Measurements from ENCODE around the gene ATAT1.

Gene ATAT1

DNA sequence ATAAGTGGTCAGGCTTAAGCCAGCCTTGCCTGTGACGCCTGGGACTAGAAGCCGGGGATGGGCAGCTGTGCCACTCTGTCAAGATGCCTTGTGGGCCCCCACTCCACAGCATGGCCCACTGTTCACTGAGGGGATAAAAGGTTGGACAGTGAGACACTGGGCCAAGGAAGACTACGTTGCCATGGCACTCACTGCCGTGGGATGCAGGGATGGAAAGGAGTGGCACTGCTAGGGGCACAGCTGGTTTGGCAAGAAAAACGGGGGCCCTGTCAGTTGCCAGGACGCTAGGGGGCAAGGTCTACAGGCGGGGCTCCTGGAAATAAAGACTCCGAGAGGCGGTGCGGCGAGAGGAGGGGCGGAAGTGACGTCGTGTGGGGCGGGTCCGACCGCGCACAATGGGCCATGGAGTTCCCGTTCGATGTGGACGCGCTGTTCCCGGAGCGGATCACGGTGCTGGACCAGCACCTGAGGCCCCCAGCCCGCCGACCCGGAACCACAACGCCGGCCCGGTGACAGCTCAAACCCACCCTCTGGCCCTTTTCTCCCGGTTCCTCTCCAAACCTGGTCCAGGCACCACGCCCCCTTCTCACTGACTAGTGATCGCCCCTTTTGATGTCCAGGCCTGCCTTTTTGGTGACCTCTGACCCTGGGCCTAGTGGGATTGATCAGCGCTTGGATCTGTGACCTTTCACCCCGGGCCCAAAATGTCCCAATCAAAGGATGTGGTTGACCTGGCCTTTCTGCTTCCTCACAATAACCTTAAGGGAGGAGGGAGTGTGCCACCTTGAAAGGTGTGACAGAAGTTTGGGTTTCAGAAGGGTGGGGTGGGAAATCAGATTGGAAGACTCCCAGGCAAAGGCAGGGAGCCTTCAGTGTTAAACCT is at the start of gene ATAT1:
Gene ATAT1 (plus strand): TSS at position 391 of the 883 bp plus-strand sequence.
- peak; percentile 92 for DNase-seq

DNA sequence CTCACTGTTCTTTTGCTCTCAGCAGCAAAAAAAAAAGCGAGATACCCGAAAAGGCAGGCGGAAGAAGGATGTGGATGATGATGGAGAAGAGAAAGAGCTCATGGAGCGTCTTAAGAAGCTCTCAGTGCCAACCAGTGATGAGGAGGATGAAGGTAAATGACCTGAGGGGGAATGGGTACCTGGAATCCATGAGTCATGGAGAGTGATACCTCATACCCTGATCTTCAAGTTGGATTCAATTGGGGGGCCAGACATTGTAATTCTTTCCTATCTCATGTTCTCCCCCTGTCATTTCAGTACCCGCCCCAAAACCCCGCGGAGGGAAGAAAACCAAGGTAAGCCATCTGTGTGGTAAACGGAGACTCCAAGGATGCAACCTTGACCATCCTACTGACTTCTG is 48.6 kb upstream of the ATAT1 start:
- no peak for DNase-seq

DNA sequence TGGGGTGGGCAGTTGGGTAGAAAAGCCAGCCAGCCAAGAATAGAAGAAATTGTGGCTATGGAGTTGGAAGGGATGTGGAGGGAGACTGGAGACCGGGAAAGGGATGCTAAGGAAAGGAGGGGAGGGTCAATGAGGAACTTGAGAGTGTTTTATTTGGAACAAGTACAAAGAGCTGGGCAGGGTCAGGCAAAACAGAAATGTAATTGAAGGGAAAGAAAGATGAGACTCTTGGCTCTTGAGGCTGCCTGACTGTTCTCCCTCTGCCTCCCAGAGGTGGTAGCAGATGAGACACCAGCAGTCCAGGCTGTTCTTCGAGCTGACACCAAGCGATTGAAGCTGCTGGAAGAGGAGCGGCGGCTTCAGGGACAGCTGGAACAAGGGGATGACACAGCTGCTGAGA is 42.8 kb upstream of the ATAT1 start:
- DNase-seq: no peak

DNA sequence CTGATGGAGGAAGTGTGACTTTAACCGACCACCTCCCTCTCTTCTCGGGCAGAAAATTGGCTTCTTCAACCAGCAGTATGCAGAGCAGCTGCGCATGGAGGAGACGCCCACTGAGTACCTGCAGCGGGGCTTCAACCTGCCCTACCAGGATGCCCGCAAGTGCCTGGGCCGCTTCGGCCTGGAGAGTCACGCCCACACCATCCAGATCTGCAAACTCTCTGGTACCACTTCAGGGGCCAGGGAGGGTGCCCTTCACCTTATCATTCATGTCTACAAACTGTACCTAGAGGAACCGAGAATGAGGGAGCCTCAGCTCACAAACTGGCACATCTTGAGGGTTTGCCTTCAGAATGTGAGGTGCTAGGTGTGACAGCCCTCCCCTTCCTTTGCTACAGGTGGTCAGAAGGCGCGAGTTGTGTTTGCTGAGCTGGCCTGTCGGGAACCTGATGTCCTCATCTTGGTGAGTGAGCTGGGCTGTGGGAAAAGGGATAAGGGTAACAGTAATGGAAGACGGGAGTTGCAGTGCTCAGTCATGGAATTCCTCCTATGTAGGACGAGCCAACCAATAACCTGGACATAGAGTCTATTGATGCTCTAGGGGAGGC is 36.8 kb upstream of the ATAT1 start:
- DNase-seq: no peak

DNA sequence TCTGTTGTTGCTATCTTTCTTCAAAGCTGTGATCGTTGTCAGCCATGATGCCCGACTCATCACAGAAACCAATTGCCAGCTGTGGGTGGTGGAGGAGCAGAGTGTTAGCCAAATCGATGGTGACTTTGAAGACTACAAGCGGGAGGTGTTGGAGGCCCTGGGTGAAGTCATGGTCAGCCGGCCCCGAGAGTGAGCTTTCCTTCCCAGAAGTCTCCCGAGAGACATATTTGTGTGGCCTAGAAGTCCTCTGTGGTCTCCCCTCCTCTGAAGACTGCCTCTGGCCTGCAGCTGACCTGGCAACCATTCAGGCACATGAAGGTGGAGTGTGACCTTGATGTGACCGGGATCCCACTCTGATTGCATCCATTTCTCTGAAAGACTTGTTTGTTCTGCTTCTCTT is 36.2 kb upstream of the ATAT1 start:
- no peak for DNase-seq

DNA sequence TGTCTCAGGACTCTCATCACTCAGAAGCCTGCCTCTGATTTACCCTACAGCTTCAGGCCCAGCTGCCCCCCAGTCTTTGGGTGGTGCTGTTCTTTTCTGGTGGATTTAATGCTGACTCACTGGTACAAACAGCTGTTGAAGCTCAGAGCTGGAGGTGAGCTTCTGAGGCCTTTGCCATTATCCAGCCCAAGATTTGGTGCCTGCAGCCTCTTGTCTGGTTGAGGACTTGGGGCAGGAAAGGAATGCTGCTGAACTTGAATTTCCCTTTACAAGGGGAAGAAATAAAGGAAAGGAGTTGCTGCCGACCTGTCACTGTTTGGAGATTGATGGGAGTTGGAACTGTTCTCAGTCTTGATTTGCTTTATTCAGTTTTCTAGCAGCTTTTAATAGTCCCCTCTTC is 35.7 kb upstream of the ATAT1 start:
- DNase-seq: no peak

DNA sequence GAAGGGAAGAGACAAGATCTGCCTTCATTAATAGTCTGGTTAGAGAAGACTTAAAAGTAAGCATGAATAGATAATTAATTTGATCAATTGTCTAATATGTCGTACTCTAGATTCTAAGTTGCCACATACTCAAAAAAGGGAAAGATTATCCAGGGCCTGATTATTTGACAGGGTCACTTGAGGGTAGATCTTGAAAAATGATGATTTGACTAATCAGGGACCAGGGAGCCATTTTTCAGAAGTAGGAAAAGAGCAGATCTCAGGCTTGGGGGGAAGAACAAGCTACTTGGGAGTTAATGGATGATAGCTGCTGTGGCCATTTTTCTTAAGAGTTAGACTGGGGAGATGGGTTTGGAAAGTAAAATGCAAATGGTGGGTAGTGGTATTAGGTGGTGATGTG is 34.4 kb upstream of the ATAT1 start:
- no peak for DNase-seq

DNA sequence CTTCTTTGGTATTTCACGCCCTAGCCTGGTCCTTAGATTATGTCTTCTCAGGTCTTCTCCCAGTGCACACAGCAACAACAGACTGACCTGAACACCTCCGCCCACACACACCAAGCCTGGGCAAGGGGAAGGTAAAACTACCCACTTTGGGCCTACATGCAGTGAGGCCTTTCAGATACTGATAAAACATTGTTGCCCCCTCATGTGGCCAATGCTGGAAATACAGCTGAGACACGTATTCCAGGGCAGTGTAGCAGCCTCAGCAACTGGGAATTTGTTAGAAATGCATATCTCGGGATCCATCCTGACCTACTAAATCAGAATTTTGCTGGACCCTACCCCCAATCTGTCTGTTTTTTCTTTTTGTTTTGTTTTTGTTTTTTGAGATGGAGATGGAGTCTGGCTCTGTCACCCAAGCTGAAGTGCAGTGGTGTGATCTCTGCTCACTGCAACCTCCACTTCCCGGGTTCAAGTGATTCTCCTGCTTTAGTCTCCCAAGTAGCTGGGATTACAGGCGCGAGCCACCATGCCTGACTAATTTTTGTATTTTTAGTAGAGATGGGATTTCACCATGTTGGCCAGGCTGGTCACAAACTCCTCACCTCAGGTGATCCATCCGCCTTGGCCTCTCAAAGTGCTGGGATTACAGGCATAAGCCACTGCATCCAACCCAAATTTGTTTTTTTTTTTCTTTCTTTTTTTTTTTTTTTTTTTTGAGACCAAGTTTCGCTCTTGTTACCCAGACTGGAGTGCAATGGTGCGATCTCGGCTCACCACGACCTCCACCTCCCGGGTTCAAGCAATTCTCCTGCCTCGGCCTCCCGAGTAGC is 29.1 kb upstream of the ATAT1 start:
- peak; percentile 84 for DNase-seq

DNA sequence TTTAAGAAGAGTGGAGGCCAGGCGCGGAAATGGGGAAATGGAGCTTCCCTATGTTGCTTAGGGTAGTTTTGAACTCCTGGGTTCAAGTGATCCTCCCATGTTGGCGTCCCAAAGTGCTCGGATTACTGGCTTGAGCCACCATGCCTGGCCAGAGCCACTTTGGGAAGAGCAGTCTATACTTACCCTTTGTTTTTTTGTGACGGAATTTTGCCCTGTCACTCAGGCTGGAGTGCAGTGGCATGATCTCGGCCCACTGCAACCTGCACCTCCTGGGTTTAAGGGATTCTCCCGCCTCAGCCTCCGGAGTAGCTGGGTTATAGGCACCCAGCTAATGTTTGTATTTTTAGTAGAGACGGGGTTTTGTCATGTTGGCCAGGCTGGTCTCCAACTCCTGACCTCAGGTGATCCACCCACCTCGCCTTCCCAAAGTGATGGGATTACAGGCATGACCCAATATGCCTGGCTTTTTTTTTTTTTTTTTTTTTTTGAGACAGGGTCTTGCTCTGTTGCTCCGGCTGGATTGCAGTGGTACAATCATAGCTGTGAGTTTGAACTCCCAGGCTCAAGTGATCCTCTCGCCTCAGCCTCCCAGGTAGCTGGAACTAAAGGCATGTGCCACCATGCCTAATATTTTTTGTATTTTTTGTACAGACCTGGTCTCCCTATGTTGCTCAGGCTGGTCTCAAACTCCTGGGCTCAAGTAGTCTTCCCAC is 27.6 kb upstream of the ATAT1 start:
- no peak for DNase-seq

DNA sequence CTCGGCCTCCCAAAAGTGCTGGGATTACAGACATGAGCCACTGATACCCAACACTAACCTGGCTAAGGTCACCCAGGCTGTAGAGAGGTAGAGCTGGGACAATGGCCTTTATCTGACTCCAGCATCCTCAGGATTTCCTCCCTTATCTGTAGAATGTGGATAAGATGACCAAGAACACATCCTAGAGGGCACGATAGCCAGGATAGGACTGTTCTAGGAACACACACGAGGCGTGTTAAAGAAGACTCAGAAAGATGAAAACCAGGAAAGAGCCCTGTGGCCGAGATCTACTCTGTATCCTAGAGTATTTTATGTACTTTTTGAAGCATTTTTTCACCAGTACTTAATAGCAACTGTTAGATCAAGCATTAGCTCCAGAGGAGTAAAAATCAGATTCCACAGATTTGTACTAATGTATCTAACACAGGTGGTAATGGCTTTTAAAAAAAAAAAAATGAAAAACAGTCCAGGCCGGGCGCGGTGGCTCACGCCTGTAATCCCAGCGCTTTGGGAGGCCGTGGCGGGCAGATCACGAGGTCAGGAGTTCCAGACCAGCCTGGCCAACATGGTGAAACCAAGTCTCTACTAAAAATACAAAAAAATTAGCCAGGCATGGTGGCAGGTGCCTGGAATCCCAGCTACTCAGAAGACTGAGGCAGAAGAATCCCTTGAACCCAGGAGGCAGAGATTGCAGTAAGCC is 26.9 kb upstream of the ATAT1 start:
- DNase-seq: no peak

DNA sequence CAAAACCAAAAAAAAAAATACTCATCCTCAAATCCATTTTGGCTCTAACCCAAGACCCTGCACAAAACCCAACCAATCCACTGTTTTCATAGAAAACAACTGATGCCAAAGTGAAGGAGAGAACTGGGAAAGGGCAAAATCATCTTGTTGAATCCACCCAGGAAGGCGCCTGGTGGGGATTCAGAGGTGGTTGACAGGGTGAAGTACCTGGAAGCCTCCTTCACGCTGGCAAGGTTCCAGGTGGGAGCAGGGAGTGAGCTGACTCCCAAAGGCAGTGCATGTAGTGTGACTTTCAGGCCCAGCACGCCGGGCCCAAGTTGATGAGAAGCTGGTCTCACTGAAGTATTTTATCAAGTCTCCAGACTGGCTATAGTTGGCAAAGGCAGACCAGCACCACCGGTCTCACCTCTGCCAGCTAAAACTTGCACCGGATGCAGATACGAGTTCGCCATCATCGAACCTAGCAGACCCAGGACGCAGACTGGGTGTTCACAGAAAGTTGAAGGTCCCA is 26.2 kb upstream of the ATAT1 start:
- no peak for DNase-seq

DNA sequence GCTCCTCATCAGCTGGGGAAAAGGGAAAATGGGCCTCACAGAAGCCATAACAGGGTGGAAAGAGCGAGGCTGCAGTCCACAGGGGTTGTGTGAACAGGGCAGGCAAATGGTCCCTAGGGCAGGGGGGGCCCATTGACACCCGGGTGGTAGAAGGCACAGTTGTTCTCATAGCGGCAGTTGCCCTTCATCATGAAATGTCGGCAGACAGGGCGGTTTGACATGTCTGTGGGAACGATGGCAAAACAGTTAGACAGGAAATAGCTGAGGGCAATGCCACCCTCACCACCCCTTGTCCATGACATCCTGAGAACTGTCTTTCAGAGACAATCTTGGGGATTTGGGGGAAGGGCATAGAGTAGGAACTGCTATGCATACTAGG is 25.2 kb upstream of the ATAT1 start:
- peak; percentile 39 for DNase-seq

DNA sequence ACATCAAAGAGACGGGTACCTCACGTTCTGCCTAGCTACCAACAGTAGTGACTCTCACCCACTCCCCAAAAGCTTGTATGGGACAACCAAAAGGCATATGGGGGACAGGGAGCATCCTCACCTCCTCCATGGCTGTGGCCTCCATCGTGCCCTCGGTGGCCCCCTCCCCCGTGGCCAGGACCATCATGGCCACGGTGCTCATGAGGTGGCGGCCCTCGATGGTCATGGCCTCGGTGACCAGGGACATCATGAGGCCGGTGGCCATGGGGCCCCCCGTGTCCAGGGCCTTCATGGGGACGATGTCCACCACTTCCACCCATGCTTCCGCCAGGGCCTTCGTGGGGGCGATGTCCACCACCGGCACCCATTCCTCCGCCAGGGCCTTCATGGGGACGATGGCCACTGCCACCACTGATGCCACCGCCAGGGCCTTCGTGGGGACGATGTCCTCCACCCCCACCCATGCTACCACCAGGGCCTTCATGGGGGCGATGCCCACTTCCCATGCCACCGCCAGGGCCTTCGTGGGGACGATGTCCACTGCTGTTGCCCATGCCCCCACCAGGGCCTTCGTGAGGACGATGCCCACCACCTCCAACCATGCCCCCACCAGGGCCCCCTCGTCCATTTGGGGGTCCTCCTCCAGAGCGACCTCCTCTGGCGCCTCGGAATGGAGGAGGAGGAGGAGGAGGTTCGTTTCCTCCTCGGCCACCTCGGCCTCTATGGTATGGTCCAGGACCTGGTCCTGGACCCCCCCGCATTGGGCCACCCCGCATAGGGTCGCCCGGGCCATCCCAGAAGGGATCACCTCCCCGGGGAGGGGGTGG is 24.6 kb upstream of the ATAT1 start:
- DNase-seq: no peak

DNA sequence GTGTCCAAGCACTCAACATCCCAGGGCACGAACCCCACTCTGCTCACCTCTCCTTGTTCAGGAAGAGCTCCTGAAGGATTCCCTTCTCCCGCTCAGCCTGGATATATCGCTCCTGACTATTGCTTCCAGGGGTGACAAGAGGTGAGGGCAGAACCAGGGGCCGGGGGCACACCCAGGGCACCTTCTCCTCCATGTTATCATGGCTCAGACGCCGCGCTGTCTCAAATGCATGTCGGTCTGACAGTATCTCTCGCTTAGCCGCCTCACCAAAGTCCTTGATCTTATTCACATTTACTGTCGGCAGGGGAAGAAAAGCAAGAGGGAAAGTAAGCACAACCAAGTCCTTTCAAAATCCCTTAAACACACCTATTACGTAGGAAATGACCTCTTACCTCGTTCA is 22.7 kb upstream of the ATAT1 start:
- no peak for DNase-seq

DNA sequence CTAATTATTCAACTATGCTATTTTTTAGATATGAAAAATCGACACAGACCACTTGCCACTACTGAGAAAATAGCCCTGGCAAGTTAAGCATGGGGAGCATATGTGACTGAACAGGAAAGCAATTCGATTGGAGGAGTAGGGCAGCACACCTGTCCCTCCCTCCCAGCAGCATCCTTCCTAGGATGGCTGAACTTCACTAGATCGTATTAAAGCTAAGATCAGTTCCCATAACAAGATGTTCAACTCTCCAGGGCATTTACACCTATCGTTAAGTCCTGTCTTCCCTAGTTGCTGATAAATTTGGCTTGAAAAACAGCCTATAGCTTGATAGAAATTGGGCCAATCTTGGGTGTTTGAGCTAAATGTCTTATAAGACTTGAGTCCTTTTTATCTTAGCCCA is 16.6 kb upstream of the ATAT1 start:
- no peak for DNase-seq

DNA sequence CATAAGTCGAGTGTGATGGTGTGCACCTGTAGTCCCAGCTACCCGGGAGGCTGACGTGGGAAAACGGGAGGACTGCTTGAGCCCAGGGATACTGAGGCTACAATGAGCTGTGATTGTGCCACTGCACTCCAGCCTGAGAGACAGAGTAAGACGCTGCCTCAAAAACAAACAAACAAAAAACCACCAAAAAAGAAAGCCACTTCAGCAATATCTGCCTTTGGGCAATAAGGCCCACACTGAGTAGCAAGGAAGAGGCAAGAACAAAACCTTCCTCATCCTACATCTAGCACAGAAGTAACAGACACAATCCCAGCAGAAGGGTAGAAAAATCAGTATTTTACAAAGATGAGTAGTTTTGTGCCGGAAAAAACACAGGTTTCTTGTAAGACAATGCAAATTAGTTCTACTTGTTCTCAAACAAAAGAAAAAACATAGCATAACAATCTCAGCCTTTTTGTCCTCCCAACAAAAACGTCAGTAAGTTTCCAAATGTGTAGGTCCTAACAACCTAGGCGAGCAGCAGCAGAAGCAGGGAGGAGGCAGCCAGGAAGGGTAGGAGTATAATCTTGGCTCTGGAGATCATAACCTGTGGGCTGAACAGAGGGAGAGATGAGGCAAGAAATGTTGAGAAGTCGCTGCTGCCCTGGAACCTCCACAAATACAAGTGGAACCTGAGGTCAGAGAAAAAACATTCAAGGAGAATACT is 15.4 kb upstream of the ATAT1 start:
- DNase-seq: no peak

DNA sequence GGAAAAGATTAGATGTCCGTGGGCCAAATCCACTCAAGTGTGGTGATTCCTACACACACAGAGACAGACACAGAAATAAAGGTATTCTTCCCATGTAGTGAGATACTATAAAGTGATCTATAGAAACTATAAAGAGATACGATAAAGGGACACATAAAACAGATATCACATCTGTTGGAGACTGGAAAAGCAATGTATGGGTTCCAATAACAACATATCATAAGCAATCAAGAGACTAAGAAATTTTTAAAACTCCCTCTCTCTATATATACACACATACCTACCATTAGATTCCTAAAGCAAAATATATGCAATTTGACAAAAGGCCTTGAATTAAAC is 14.8 kb upstream of the ATAT1 start:
- no peak for DNase-seq

DNA sequence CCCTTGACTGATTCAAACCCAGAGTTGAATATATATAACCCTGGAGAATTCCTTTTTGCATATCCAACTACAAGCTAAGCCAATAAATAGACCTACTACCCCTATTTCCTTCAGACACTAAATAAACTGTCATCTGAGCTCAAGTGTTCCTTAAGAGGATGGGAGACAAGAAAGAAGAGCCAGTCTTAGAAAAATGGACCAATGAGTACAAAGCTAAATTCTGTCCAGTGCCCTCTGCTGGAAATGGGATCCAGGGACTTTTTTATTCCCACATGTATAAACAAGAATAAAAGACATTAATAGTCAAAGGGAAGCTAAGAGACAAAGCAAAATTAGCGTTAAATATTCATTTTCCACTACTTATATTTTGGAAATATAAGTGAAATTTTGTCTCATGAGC is 14.5 kb upstream of the ATAT1 start:
- DNase-seq: no peak

DNA sequence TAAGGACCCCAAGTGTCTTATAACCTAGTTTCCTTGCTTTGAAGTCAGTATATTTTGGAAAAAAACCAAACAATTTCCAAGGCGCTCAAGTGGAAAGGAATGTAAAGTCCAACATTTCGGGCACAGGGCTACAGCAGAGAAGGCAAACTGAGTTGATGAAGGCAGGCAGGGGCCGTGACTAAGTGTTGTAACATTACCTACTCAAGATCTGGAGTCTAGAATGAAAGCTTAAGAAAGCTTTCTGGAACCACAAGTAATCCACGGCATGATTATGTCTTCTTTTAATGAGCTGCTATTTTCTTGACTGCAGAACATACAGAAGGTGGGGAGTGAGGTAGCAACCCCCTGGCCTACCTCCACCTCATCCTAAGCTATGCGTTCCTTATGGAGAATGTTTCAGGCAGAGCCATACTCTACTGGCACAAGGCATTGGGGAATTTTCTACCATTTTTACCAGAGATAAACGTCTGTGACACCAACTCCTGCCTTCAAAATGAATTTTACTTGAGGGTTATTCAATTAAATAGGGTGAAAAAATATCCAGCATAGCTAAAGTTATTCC is 13.9 kb upstream of the ATAT1 start:
- DNase-seq: no peak

DNA sequence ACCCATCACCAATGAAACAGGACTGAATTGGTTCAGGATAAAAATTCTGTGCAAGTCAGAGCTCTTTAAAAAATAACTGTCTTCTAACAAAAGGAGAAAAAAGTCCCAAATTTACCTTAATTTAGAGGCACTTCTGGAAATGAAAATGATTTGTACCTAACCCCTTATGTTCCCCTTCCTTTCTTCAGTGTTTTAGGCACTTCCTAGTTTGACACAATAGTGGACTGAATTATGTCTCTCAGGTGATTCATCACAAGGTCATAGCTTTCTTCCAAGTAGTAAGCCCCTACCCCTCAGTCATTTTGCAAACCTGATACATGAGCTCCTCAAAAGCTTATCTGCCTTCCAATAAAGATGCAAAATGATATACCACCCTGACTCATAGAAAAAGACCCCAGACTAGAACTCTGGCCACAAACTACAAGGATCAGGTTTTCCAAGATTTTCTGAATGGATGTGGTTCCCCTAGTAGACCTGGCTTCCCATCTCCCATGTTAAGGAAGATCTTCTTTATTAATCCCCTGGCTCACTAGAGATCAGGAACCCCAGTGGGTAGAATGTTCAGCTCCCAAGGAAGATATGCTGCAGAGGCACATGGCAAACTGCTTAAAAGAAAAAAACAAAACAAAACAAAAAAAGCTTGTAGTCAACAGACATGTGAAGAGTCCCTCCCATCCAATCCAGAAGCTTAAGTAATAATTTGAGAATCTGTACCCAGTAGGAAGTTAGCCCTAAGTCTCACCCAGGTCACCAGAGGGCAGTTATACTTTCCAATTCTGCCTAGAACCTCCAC is 13.2 kb upstream of the ATAT1 start:
- no peak for DNase-seq

Measured in CD4-positive, alpha-beta T cell treated with Interleukin-21 for 1 hour (primary cell).